WTC11 (cell line): ENCODE results near the gene IFNLR1. TPM values are rescaled to one million over a fixed set of nuclear protein-coding genes. Genes with fewer than 3 reads are reported as not detected.

Source experiments
- ATAC-seq: fragments of 200-7000 bp; cut with Tn5 transposase; 2 replicates; pipeline ENCODE4 v1.10.0; 2021; ENCODE audit warnings: mild to moderate bottlenecking, moderate library complexity
- CTCF ChIA-PET: fragments of 300-600 bp; sonication (Branson Sonifier 250); formaldehyde crosslinking; loops from one replicate; lab custom pipeline; 2021; ENCODE audit warnings: antibody characterized with exemption; lab: Charles Lee
- POLR2A ChIA-PET: fragments of 350-600 bp; sonication (Branson Sonifier 250); formaldehyde crosslinking; loops from one replicate; lab custom pipeline; 2021; ENCODE audit warnings: antibody characterized with exemption; lab: Charles Lee
- DNase-seq: peaks from one replicate; pipeline ENCODE4 v3.0.0; 2021; ENCODE audit warnings: low spot score
- H3K27ac Mint-ChIP-seq: 2 replicates; pipeline ENCODE4 v1.8.0; 2021; ENCODE audit warnings: mixed read lengths
- H3K27me3 Mint-ChIP-seq: 2 replicates; pipeline ENCODE4 v1.8.0; 2021; ENCODE audit warnings: low read depth, mild to moderate bottlenecking, moderate library complexity, mixed read lengths
- H3K36me3 Mint-ChIP-seq: 2 replicates; pipeline ENCODE4 v1.8.0; 2021; ENCODE audit warnings: mixed read lengths
- H3K4me1 Mint-ChIP-seq: 2 replicates; pipeline ENCODE4 v1.8.0; 2022; ENCODE audit warnings: mixed read lengths
- H3K4me3 Mint-ChIP-seq: 2 replicates; pipeline ENCODE4 v1.8.0; 2021; ENCODE audit warnings: mild to moderate bottlenecking, moderate library complexity, mixed read lengths
- H3K9me3 Mint-ChIP-seq: 2 replicates; pipeline ENCODE4 v1.8.0; 2021; ENCODE audit warnings: mixed read lengths
- ATF1 ChIP-seq: sonication (generic); formaldehyde crosslinking; IDR thresholded peaks from 2 replicates; pipeline ENCODE4 v1.8.1; 2023; ENCODE audit warnings: mild to moderate bottlenecking, moderate library complexity, missing genetic modification reagents
- CTCF ChIP-seq: fragments of 200-600 bp; IDR thresholded peaks from 2 replicates; pipeline ENCODE4 v1.8.0; 2022; ENCODE audit warnings: antibody characterized with exemption
- E2F4 ChIP-seq: sonication (generic); formaldehyde crosslinking; IDR thresholded peaks from 2 replicates; pipeline ENCODE4 v1.8.1; 2022; ENCODE audit warnings: low read depth, mild to moderate bottlenecking, moderate library complexity, missing genetic modification reagents, borderline replicate concordance
- FOXK1 ChIP-seq: sonication (generic); formaldehyde crosslinking; IDR thresholded peaks from 2 replicates; pipeline ENCODE4 v1.8.0; 2022; ENCODE audit warnings: mild to moderate bottlenecking, moderate library complexity, missing genetic modification reagents
- HMGXB4 ChIP-seq: sonication (generic); formaldehyde crosslinking; IDR thresholded peaks from 2 replicates; pipeline ENCODE4 v1.8.1; 2023; ENCODE audit warnings: mild to moderate bottlenecking, moderate library complexity, missing genetic modification reagents
- MLX ChIP-seq: sonication (generic); formaldehyde crosslinking; IDR thresholded peaks from 2 replicates; pipeline ENCODE4 v1.8.1; 2023; ENCODE audit warnings: mild to moderate bottlenecking, missing genetic modification reagents, moderate library complexity
- NFE2L1 ChIP-seq: sonication (generic); formaldehyde crosslinking; IDR thresholded peaks from 2 replicates; pipeline ENCODE4 v1.8.1; 2023; ENCODE audit warnings: missing genetic modification reagents
- NR1H2 ChIP-seq: sonication (generic); formaldehyde crosslinking; IDR thresholded peaks from 2 replicates; pipeline ENCODE4 v1.9.0; 2021; ENCODE audit warnings: mild to moderate bottlenecking, moderate library complexity, missing genetic modification reagents
- PREB ChIP-seq: sonication (generic); formaldehyde crosslinking; IDR thresholded peaks from 2 replicates; pipeline ENCODE4 v1.8.1; 2022; ENCODE audit warnings: mild to moderate bottlenecking, missing genetic modification reagents, moderate library complexity, borderline replicate concordance
- STAT6 ChIP-seq: sonication (generic); formaldehyde crosslinking; conservative IDR thresholded peaks from 2 replicates; pipeline ENCODE4 v1.8.1; 2023; ENCODE audit warnings: mild to moderate bottlenecking, low read depth, missing genetic modification reagents, moderate library complexity
- TCF7 ChIP-seq: sonication (generic); formaldehyde crosslinking; IDR thresholded peaks from 2 replicates; pipeline ENCODE4 v1.8.0; 2022; ENCODE audit warnings: mild to moderate bottlenecking, low read depth, missing genetic modification reagents, moderate library complexity
- ZBTB21 ChIP-seq: sonication (generic); formaldehyde crosslinking; IDR thresholded peaks from 2 replicates; pipeline ENCODE4 v1.8.1; 2023; ENCODE audit warnings: mild to moderate bottlenecking, missing genetic modification reagents, borderline replicate concordance
- ZBTB43 ChIP-seq: sonication (generic); formaldehyde crosslinking; IDR thresholded peaks from 2 replicates; pipeline ENCODE4 v1.8.1; 2023; ENCODE audit warnings: mild to moderate bottlenecking, missing genetic modification reagents
- ZNF317 ChIP-seq: sonication (generic); formaldehyde crosslinking; IDR thresholded peaks from 2 replicates; pipeline ENCODE4 v1.8.1; 2023; ENCODE audit warnings: low read depth, mild to moderate bottlenecking, moderate library complexity, missing genetic modification reagents, borderline replicate concordance
- total RNA-seq: library from RNA; stranded (reverse); gene quantifications from 3 replicates; pipeline ENCODE4 v1.2.3, GENCODE V29; 2021

The IFNLR1 gene
- total RNA-seq, 1 experiment from 2014 or later: 6.6 TPM

GRCh38 chr1:24141311-24141997 is 45.6 kb downstream of the IFNLR1 start:
- Mint-ChIP-seq H3K4me3 (no peak overlapping the region), H3K27me3 (no peaks in the 10 kb centered on the region), H3K9me3 (peaks cover 6% of the 10 kb centered on the region), H3K27ac (no peak overlapping the region), H3K4me1 (no peaks in the 10 kb centered on the region), H3K36me3 (no peaks in the 10 kb centered on the region)
- no peak for ATAC-seq
- POLR2A ChIA-PET: interaction anchor here (0.5 kb wide), 1 partner anchor 9 kb away, joined by 3 read pairs; no protein-coding TSS in a partner anchor
- TF ChIP-seq NR1H2 (no peak), STAT6 (CRISPR knock-in tag) (no peak), PREB (CRISPR knock-in tag) (no peak), MLX (CRISPR knock-in tag) (no peak), ZBTB21 (no peak), NFE2L1 (CRISPR knock-in tag) (no peak), TCF7 (CRISPR knock-in tag) (no peak), ZNF317 (CRISPR knock-in tag) (no peak), FOXK1 (no peak), HMGXB4 (CRISPR knock-in tag) (no peak), ATF1 (CRISPR knock-in tag) (no peak), E2F4 (CRISPR knock-in tag) (no peak), CTCF (no peak), ZBTB43 (CRISPR knock-in tag) (no peak)
- CTCF ChIA-PET: interaction anchor here (1.0 to 3.5 kb wide), 2 partner anchors 9 to 34 kb away, joined by 3 to 23 read pairs; no protein-coding TSS in a partner anchor
- DNase-seq: no peak
